Retina (tissue), 1 donor: ENCODE data around the gene GABRG1.

Experiments used
- DNase-seq: peaks from one replicate; pipeline ENCODE4 v3.0.0-alpha.2; 2016

GABRG1 gene

DNA sequence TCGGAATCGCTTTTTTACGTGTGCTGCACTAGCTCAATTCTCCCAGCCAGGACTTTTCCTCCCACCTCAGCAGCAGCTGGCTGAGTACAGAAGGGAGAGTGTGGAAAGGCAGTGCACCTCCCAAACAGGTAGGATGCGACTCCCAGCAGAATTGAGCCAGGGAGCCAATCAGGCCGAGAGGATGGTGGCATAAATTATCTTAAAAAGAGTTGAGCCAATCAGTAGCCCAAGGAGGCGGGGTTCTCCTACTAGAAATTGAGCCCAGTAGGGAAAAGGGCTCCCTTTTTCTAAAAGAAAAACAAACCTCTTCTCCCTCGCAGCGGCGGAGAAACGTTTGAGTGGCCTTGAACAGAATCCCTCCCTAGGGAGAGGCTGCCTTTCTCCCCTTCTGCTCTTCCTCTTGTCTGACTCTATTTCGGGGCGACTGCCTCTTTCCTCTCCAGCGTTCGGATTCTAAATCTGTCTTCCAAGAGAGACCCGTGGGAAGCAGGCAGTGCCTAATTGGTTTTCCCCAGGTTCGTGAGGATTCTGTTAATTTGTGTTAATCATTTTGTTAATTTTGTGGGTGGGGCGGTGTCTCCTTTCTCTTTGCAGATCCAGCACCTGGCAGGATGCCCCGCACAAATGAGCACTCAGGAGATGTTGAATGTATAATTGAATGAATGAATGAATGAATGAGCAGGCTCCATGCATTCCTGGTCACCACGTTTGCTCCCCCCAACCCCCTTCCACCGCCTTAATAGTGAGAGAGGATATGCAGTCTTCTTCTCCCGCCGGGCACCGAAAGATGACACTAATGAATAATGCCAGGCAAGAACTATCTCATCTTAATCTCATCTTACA is at the start of gene GABRG1:
GABRG1 (minus strand) TSS at position 142 of the 843 bp plus-strand sequence; CDS start at position 1, 141 bp downstream.
- DNase-seq = peak; percentile 47

DNA sequence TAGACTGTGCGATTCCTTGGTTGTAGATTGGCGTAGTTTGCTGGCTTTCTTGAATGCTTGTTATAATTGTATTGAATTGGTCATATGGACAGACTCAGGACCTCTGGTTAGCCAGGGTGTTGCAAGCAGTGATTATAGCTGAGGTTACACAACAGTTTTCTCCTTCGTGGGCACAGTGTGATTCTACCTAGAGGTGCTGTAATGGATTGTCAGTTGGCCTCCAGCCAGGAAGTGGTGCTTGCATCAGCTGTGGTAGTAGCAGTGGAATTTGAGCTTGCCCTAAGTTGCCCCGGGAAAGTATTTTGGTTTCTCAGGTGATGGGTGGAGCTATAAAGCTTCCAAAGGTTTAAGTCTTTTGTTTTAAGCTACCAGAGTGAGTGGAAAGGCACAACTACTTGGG is 23.1 kb upstream of the GABRG1 start:
- DNase-seq = no peak

DNA sequence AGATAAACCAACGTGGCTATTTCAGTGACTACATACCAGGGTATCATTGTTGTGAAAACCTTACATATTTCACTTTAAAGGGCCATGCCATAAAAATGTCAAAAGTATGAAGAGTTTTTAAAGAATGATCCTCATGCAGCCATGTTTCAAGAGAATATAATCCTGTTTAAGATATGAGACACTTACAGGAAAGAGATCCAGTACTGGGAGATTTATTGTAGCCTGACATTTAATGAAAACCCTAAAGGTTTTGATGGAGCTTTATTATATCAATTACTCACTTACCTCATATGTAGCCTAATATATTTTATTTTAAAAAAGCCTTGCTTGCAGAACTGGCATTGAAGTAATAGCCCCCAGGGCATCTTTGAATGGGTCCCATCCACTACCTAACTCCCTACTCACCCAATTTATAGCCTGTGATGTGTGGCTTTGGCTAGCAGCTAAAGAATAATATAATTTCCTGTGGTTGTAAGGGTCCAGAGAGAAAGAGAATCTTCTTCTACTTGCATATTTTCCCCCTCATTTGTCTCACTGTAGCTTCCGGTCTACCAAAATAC is 7.7 kb upstream of the GABRG1 start:
- no peak for DNase-seq

DNA sequence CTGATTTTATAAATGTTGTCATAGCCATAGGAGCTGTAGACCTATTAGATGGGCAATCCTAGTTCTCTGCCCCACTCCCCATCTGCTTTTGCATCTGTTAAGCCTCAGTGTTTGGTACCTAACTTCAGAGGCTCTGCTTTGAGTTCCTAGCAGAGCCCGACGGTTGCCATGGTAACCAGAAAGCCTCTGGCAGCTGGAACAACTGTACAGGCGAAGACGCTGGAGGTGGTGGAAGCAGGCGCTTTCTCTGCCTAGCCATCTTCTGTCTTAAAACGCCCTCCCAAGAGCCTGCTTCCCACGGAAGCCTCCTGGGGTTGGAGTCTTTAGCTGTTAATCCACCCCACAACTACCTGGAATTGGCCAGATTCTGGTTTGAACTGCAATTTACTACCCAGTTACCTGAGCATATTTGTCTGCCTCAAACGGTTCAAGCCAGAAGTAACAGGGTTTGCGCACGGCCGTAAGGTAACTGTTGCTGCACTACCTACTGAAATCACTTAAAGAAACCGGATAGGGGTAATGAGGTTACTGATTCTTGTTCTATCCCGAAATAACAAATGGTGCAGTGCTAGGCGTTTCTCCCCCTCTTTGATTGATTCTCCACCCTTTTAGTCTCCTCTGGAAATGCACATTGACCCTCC is 1.0 kb upstream of the GABRG1 start:
- peak; percentile 75 for DNase-seq

DNA sequence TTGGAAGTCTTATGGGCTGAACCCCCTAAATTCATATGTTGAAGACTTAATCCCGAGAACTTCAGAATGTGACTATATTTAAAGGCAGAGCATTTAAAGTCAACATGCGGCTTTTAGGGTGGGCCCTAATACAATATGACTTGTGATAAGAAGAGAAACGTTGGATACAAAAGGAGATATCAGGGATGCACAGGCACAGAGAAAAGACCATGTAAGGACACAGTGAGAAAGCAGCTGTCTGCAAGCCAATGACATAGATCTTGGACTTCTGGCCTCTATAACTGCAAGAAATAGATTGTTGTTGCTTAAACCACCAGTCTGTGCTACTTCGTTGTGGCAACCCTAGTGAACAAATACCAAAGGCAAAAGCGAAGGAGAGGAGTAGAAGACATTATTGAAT is 42.2 kb downstream of the GABRG1 start:
- no peak for DNase-seq

DNA sequence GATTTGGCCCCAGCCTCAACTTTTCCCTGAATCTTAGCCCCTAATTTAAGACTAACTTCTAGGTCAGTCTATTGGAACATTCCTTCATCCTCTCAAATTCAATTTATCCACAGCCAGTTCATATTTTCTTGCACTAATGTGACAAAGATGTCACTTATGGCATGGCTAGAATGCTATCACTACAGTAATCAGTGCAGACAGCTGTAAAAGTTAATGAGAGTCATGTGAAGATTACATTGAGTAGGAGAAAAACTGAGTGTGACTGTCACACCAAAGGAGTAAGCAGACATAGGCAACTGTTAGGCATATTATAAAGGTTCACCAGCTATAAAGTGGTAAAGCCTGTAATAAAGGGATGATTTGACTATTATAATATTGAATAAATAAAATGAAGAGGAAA is 42.6 kb downstream of the GABRG1 start:
- DNase-seq = no peak

DNA sequence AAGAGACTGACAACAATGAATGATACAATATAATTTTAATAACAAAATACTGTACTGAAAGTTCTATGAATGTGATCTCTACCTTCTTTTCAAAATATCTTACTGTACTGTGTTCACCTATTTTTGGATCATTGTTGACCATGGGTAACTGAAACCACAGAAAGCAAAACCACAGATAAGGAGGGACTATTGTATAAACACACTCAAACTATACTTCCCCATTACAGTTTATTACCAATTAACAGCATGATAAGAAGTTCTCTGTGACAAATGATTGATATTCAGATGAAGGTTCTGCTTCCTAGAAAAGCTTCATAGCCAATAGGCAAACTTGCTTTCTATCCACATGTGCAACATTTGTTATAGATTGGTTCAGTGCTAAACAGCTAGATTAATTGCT is 50.1 kb downstream of the GABRG1 start:
- no peak for DNase-seq

DNA sequence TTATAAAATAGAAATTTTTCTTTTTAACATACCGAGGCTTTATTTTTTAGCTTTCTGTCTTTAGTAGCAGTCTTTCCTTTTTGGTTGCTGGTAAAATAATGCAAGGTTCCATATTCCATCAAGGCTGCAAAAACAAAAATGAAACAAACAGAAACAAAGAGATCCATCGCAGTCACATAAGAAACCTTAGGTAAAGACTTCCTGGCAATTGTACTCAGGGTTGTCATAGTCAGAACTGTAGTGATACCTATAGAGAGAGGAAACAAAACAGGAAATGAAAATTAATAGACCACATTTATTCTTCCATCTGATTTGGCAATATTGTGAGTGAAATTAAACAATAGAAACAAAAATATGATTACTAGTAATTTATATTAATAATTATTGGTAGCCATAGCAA is 72.5 kb downstream of the GABRG1 start:
- no peak for DNase-seq

DNA sequence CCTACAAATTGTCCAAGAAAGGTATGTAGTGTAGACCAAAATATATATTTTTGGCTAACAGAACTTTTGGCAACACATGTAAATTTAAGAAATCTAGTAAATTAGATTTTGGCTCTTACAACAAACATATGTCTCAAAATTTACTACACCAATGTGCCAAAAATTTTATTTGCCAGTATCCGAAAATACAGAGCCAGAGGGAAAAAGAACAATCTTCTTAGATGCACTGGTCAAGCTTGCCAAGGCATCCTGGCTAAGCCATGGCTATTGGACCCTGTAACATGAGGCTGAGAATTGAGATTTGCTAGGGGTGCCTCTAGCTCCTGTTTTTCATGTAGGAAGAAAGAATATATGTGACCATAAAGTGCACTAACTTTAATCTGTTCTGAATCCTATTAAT is 91.8 kb downstream of the GABRG1 start:
- DNase-seq = no peak

DNA sequence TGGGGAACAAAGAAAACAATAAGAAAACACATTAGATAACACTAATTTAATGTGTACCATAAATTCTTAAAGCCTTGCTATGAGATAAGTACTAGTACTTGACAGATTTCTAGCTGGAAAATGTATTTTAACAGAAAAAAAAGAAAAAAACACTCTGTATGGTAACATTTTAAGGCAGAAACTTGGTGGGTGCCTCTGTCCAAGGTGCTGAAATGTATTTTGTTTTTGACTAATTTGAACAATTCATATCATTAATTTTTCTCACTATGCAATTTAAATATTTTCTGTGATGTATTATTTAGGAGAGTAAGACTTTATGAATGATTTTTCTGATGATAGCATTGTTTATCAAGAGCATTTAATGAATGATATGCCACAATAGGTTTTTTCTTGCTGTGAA is 107.5 kb downstream of the GABRG1 start:
- DNase-seq = no peak

DNA sequence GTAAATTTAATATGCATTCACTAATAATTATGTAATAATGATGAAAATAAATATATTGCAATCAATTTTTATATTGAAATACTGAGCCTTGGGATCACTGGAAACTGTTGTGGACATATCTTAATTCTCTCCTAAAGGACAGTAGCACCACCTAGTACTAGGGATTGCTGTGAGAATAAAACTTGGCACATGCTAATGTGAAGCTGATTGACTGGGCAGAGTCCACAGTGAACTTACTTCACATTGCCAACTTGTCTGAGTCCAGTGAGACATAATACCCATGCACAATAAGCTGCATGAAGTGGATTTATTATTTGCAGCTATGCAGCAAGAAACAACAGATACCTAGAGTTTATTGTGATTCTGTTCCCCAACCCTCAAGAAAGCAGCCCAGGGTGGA is 131.1 kb downstream of the GABRG1 start:
- DNase-seq = no peak

DNA sequence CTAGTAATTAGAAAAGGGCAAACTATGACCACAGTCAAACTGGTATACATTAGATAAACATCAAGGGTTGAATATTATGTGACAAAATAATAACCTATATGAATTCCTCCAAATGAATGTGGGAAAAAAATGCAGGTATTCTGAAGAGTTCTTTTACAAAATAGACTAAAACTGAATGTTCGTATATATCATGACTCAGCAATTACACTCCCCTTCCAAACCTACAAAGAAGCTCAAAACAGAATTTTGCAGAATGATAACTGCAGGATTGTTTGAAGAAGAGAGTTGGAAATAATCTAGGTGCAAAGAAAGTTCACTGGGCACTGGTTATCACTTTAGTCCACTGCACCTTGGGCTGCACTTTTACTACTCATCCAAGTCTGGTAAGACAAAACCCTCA is 134.1 kb downstream of the GABRG1 start:
- no peak for DNase-seq

DNA sequence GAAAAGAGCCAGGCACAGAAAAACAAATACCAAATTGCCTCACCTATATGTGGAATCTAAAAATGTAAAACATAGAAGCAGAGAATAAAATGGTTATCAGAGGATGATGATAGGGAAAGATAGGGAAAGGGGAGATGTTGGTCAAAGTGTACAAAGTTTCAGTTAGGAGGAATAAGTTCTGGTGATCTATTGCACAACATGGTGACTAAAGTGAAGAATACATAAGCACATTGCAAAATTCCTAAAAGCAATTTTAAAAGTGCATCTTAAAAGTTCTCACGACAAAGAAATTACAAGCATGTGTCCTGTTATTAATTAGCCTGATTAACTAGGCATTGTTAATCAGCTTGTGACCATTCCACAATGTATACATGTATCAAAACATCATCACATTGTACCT is 136.0 kb downstream of the GABRG1 start:
- no peak for DNase-seq
